Islet of Langerhans (tissue), 1 donor: ENCODE measurements around the gene LTB4R2.

Experiments used
- FAIRE-seq: peaks from one replicate; lab custom pipeline; 2011; peaks lifted over from hg19 to GRCh38; lab: Jason Lieb, UNC

Gene LTB4R2, protein sequence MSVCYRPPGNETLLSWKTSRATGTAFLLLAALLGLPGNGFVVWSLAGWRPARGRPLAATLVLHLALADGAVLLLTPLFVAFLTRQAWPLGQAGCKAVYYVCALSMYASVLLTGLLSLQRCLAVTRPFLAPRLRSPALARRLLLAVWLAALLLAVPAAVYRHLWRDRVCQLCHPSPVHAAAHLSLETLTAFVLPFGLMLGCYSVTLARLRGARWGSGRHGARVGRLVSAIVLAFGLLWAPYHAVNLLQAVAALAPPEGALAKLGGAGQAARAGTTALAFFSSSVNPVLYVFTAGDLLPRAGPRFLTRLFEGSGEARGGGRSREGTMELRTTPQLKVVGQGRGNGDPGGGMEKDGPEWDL

DNA sequence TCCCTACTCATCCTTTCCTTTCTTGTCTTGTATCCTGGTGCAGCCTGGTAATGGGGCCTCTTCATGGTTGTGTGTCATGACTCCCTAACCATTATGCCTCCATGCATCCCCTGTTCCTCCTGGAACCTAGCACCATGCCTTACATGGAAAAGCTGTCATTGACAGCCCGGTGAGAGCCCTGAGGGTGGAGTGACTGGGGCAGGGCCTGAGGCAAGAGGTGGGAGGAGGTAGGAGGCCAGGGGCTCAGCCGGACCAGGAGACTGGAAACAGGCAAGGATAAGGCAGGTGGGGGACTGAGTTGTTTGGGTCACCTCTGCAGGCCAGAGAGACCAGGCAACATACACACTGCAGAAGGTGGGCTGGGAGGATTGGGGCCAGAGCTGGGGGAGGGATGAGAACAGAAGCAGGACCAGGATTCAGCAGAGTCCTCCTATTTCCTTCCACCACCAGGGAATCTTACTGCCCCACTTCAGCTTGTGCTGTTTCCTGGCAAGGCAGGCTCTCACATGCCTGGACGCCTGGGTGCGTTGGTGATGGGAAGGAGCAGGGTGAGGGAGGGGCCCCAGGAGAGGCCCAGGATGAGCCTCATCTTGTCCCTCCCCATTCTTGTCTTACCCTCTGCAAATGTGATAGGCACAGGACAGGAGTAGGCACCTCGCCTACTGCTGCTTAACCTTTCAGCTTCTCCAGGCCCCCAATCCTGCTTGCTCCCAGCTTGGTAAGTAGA is at the start of gene LTB4R2:
Gene LTB4R2 (plus strand): TSS at position 603 of the 727 bp plus-strand sequence. CDS start 525 bp downstream, outside the sequence.
- FAIRE-seq, result no peak

DNA sequence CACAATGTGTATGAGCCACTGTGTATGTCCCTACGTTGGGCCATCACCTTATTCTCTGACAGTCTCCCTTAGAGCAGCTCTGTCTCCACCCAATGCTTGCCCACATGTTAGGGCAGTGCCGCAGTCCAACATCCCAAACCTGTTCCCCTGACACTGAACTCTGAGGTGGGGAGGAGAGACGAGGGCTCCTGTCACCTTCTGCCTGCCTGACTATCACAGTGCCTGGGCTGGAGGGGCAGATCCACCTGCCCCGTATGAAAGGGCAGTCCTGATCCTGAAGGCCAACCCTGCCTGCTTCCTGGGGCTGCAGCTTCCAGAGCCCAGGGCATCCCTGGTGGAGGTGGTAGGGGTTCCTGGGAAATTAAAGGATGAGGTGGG is 49.2 kb upstream of the LTB4R2 start:
- FAIRE-seq, result no peak

DNA sequence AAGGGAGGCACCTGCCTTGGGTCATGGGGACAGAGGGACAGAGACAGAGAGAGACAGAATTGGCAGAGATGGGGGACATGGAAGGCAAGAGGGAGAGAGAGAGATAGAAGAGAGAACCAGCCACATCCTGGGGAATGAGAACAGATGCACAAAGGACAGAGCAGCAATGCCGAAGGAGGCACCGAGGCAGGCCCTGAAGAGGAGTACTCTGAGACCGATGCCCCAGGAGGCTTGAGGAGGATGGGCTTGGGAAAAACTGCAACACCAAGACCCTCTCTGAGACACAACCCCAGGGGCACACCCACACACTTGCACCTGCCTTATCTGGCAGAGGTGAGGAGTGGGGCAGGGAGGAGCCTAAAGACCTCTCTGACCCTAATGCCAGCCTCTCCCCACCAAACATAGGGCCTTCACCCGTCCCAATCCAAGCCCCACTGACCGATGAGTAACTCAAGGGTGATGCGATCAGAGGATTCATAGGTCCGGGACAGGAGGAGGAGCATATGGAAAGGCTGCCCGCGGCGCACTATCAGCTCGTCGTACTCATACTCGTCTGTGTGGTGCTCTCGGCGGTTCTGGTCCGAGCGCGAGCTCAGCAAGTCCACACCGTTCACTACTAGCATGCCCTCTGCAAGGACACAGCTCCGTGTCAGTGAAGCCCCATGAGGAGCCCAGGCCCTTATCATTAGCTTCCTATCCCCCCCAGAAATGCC is 48.5 kb upstream of the LTB4R2 start:
- FAIRE-seq, result no peak

DNA sequence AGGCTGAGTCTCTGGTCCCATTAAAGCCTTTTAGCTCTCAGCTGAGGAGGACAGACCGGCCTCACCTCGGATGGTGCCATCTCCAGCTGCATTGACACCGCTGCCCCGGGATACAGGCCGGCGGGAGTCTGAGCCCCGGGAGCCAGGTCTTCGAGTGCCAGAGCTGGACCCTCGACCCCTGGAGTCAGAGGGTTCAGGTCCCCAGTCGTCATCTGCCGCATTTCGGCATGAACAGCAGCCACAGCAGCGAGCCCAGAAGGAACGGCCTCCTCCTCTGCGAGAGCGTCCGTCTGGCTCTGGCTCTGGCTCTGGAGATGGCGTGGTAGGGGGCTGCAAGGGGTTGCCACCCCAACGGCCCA is 48.0 kb upstream of the LTB4R2 start:
- FAIRE-seq, result no peak

DNA sequence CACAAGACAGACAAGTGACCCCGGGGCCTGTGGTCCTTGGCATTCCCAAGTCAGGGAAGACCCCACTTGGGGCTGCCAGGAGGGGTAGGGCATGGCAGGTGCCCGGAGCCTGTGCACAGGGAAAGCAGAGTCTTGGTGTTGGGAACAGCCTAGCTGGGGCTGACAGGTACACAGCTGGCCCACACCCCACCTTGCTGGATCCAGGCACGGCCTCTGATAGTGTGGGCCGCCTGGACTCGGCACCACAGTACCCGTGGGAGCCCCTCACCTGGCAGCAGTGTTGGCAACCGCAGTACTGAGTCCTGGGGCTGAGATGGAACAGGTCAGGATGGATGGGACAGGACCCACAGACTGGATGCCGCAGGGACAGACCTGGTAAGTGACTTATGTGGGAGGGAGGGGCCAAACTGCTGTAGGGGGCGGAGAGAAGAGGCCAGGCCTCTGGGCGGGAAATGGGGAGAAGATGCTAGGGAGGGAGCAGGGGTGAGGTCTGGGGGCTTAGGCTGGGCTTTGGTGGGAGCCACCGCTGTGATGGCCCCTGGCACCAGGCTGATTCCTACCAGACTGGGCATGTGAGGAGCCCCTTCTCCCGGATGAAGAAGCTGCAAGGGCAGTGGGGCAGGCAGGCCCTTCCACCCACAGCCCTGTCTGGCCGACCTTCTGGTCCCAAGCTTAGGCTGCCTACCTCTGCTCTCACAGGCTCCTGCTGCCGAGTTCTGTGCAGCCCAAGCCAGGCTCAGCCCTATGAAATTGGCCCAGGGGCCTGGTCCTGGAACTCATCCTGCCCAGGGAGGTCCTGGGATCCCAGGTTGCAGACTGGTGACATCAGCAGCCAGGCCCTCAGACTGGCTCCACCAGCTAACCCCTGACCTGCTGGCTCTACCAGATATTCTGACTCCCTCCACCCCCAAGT is 46.9 kb upstream of the LTB4R2 start, which contains the start of gene TGM1:
Gene TGM1 (minus strand): TSS at position 357 of the 913 bp plus-strand sequence. CDS start 825 bp downstream, outside the sequence.
- no peak for FAIRE-seq

DNA sequence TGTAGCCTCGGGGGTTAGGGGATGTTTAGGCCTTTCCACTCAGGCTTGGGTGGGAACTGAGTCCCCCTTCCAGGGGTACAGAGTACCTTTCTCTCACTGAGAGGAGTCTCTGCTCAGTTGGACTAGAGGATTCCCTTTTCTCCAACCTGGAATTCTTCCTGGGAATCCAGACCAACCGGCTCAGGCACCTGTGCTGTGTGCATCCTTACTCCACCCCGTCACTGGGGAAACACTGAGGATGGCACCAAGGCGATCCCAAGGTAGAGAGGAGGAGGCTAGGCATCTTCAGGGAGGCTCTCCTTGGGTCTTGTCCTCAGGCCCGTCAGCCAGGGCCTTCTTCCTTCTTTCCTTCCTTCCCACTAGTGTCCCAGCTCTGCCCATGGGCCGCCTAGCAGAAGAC is 46.1 kb upstream of the LTB4R2 start:
- FAIRE-seq, result no peak

DNA sequence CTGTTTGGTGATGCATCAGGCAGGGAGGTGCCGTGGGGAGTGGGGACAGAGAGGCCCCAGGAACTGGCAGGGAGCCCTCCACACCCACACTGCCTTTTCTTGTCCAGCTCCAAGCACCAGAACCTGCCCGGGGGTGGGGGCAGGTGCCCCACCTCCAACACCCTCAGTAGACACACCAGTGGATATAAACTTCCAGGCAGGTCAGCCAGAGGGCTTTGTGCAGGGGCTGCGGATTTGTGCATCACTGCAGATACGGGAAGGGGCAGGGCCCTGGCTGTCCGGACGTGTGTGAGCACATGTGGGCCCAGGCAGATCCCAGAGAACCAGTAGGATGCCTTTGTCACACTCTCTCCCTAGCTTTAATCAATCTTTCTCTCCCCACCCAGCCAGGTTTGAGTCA is 45.6 kb upstream of the LTB4R2 start:
- no peak for FAIRE-seq

DNA sequence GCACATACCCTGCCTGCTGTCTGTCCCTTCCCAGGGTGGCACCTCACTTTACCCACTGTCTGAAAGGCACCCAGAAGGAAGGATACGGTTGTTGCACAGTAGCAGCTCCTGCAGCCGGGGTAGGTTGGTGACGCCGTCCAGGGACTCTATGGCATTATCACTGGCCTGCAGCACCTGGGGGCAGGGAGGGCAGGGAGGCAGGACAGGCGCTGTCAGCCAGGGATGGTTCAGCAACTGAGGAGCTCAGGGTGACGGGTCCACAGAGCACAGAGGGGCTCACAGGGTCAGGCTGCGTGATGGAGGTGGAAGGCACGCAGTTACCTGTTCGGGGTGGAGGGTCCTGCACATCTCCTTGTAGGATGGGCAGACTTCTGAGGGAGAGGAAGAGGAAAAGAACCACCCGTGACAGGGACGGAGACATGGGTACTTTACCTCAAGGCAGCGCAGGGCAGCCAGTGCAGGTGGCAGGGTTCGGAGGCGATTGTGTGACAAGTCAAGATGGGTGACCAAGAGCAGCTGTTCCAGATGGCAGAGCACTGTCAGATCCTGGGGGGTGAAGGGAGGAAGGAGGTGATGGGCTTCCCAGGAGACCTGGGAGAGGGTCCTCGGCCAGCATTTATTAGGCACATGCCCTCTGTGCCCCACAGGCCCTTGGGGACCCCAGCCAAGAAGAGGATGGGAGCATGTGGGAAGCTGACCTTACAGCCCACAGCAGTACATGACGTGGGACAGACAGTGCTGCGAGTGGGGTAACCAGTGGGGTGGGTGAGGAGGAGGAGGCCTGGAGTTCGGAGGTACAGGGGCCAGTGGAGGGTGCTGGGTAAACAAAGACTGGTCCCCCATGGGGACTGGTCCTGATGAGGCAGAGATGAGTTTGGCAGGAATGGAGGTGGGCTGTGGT is 43.3 kb upstream of the LTB4R2 start:
- no peak for FAIRE-seq

DNA sequence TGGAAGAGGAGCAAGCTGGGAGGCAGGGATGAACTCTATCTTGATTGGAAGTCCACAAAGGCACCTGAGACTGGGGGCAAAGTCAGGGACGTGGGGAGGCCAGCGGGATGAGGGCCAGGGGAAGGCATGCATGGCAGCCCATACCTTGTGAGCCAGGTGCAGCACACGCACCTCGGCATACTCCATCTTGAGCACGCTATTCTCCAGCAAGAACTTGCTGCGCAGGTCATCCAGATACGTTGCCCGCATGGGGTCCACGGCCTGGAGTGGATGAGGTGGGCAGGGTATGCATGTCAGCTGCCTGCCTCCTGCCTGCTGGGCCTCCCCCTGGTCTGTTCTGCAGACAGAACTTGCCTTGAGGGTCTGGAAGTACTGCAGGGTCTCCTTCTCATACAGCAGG is 42.4 kb upstream of the LTB4R2 start:
- no peak for FAIRE-seq

DNA sequence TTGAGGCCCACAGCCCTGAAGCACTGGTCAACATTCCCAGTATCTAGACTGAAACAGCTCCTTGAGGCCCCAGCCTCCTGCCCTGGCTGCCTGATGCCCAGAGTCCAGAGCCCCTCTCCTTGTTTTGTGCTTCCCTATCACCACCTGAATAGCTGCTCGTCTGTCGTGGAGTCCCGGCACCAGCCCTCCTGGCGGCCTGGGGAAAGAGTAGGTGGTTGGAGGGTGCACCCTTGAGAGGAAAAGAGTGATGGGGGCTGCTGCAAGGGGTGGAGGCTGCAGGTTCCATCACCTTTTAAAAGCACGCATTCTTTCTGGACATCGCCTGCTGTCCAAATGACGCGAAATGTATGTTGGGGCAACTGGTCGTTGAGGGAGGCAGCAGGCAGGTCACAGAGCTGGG is 41.7 kb upstream of the LTB4R2 start:
- no peak for FAIRE-seq

DNA sequence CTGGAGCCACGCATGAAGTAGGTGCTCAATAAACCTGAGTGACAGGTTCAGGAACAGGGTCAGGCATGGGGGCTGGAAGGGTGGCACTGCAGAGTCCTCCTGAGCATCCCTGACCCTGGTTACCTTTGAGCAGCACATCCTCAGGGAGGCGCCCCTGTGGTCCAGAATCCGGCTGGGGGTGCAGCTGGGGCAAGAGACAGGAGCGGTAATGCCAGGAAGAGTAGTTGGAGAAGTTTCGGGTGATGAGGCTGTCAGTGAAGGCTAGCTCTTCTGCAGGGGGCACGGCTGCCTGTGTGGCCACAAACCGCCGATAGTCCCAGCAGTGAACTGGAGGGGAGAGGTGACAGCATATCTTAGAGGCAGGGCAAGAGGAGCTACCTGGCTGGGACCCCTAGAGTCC is 40.6 kb upstream of the LTB4R2 start:
- no peak for FAIRE-seq

DNA sequence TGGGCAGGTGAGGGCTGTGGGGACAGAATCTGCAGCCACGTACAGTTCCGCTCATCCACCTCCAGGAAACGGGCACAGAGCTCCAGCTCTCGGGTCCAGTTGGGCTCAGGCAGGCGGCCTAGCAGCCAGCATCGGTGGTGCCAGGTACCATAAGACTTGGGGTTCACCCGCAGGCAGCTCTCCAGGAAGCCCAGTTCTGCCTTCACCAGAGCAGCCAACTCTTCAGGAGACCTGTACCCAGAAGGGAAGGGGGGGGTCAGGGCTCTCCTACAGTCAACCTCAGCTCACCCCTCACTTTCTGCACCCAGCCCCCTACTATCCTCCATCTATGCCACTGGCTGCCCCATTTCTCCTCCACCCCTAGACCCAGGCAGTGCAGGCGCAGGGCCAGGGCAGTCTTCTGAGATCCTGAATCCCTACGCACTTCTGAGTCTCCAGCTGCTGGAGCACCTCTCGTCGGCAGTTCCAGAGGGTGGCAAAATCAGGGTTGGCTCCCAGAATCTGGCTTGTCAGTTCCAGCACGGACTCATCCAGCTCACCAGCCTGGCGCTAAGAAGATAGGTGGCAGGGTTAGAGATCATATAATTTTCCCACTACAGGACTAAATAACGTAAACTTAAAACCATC is 39.9 kb upstream of the LTB4R2 start:
- FAIRE-seq, result no peak

DNA sequence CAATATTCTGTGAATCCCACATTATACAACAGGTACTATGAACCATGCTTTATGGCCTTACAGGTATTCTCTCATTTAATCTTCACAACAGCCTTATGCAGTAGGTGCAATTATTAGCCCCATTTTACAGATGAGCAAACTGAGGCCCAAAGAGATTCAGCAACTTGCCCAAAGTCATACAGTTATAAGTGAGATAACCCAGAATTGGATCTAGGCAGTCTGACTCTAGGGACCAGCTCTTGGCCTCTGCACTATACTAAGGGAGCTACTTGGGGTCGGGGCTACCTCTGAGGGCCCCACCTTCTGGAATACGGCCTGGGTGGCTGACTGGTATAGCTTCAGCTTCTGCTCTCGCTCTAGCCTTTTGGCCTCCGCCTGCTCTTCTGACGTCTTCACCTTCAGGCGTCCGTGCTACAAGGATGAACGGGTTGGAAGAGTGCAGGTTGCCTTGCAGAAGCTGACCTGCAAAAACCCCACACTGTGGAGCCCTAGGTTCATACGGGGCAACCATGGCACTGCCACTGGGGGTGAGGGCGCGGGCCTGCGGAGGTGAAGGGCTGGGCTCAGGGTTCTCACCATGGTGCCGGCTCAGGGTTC is 39.3 kb upstream of the LTB4R2 start:
- no peak for FAIRE-seq

DNA sequence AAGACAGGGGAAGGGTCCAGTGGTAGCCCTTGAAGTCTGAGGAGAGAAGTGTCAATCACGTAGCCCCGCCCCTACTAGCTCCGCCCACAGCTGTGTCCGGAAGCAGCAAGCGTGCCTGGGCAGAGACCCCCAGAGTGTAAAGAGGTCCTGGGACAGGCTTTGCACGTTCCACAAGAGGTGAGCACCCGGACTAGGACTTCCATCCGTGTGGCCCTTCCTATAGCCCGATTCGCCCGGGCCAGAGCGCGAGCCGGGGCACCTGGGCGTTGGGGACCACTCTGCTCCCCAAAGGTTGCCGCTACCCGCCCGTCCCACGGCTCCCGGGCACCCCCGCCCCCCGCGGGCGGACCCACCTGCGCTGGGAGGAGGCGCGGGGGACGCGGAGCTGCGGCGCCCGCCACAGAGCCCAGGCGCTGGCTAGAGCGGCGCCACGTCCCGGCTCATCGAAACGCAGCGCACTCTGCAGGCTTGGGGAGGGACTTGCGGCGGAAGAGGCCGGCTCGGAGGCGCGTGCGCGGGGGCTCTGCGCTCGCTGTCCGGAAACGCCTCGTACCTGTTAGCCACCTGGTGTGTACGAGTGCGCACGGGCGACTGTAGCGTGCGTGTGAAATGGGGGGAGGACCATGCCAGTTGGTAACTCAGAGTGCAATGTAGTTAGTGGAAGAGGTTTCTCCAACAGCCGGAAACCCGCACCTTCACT is 38.7 kb upstream of the LTB4R2 start, which contains the start of gene RABGGTA:
Gene RABGGTA (minus strand): TSS at position 464 of the 700 bp plus-strand sequence. CDS start 482 bp downstream, outside the sequence.
- no peak for FAIRE-seq

DNA sequence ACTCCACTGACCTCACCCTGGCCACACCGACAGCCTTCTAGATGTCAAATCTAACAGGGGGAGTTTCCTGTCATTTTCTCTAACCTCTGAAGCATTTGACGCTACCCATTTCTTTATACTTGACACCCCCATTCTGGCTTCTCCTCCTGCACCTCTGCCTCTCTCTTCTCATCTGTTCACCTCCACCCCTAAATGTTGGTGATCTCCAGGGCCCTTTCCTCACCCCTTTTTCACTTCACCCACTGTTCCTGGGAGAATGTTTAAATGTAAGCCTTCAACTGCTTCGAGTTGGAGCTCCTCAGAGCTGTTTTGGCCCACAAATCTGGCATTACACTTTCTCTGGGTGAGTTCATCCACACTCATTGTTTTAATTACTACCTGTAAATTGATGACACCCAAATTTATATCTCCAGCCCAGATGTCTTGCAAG is 38.1 kb upstream of the LTB4R2 start:
- no peak for FAIRE-seq

DNA sequence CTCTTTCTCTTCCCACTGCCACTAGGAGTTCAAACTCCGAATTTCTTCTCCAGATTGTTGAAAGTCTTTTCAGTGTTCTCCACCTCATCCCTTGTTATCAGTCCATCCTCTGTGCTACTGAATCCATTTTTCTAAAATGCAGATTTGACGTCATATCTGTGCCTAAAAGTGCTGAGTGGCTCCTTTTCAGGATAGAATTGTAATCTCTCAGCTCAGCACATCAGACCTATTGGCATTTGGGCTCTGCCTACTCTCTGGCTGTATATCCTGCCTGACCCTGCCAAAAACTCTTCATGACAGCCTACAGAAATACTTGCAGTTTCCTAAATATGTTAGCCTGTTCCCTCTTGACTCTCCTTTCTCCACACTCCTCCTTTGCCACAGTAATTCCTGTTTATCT is 37.5 kb upstream of the LTB4R2 start:
- no peak for FAIRE-seq

DNA sequence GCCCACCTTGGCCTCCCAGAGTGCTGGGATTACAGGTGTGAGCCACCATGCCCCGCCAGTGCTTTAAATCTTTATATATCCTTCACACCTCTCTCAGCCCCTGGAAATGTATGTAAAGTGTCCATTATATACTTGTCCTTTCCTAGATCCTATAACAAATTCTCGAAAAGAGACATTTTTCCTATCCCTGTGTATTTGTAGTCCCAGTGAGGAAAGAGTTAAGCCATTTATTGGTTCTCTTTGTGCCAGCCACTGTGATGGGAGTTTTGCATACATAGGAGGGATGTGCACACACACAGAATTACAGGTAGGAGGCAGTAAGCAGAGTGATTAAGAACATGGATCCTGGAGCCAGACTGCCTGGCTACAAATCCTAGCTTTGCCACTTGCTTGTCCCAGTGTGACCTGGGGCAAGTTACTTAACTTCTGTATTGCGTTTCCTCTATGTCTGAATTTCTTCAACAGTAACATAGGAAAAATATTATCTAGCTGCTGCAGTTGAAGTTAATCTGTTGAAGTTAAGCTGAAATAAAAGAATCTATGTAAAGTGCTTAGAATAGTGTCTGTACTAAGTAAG is 36.4 kb upstream of the LTB4R2 start:
- FAIRE-seq, result no peak

DNA sequence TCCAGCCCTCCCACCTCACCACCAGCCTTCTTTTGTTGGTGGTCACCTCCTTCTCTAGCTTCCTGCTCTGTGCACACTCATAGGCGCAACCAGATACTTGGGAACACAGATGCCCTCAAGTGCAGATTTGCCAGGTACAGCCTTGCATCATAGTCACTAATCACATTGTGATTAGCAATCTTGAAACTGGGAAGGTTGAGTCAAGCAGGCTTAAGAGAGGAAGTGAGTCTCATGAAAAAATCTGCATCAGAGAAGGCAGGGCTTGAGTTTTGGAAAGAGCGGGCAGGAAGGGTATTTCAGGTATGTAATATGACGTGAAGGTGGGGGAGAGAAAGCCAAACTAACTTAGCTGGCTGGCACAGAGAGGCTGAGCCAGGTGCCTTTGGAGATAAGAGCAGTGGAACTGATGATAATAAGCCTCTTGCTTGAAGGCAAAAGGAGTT is 35.8 kb upstream of the LTB4R2 start:
- no peak for FAIRE-seq

DNA sequence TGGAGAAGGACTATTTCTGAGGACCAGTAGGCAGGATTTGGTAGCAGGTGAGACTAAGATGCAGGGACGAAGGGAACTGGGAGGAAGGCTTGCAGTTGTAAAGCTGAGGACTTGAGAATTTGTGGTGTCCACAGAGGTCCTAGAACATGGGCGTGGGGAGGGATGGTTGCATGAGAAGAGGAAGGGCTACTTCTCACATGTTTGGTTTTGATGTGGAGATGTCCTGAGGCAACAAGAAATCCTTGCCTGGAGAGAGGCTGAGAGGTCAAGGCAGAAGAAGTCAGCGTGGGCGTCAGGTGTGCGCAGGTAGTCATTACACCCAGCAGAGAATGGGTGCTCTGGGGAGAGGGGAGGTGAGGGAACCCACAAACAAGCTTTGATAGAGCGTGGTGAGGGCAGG is 32.9 kb upstream of the LTB4R2 start:
- FAIRE-seq, result no peak
